GM12875 (cell line): Measurements from ENCODE around the gene RAP1A.

Experiments used
- H3K4me3 ChIP-seq: one replicate; pipeline ENCODE4 v1.5.1; 2011; ENCODE audit warnings: low read depth, low read length, control low read depth
- TF ChIP-seq, protein P1 (sequence below): IDR thresholded peaks from 2 replicates; pipeline ENCODE4 v1.5.1; 2011; ENCODE audit warnings: low read depth, mild to moderate bottlenecking, control low read depth, inconsistent platforms, low read length, moderate library complexity, borderline replicate concordance; ENCODE audit not compliant: insufficient read depth

Gene RAP1A

DNA sequence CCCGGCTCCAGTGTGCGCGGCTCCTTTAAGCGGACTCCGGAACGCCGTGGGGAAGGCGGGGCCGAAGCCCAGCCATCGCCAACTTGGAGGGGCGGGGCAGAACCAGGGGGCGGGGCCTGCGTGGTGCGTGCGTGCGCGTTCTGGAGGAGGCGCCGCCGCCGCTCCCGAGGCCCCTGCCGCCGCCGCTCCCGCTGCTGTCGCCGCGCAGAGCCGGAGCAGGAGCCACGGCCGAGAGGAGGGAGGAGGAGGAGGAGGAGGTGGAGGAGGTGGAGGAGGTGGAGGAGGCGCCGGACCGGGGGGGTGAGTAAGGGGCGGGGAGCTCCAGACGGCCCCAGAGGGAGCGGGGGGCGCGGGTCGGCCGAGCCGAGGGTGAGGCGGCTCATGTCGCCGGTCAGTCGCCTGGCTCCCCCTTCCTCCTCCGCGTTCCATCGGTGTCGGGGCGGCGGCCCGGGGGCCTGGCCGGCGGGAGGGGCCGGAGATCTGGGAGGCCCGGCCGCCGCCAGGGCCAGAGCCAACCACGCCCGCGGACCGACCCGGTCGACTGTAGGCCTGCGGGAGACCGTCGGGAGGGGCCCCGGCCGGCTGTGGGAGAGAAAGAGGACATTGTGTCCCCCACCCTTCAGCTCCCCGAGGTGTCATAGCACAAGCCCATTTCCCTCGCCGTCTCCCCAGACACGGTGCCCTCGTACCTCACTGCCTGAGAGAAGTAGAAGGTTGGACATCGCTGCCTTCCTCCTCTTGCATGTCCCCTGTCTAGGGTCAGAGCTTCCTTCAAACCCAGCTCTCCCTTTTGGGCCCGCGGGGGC is at the start of gene RAP1A:
Gene RAP1A (plus strand): TSS at position 155 of the 806 bp plus-strand sequence. CDS start 71,572 bp downstream, outside the sequence.
- TF ChIP-seq, protein P1, sequence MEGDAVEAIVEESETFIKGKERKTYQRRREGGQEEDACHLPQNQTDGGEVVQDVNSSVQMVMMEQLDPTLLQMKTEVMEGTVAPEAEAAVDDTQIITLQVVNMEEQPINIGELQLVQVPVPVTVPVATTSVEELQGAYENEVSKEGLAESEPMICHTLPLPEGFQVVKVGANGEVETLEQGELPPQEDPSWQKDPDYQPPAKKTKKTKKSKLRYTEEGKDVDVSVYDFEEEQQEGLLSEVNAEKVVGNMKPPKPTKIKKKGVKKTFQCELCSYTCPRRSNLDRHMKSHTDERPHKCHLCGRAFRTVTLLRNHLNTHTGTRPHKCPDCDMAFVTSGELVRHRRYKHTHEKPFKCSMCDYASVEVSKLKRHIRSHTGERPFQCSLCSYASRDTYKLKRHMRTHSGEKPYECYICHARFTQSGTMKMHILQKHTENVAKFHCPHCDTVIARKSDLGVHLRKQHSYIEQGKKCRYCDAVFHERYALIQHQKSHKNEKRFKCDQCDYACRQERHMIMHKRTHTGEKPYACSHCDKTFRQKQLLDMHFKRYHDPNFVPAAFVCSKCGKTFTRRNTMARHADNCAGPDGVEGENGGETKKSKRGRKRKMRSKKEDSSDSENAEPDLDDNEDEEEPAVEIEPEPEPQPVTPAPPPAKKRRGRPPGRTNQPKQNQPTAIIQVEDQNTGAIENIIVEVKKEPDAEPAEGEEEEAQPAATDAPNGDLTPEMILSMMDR, result no peak
- H3K4me3 ChIP-seq, result peak within 1 kb of the TSS; percentile 72

GRCh38 chr1:111569913-111570312 is 49.7 kb upstream of the RAP1A start:
- no peak overlapping the region for H3K4me3 ChIP-seq
- TF ChIP-seq, protein P1, result no peak

DNA sequence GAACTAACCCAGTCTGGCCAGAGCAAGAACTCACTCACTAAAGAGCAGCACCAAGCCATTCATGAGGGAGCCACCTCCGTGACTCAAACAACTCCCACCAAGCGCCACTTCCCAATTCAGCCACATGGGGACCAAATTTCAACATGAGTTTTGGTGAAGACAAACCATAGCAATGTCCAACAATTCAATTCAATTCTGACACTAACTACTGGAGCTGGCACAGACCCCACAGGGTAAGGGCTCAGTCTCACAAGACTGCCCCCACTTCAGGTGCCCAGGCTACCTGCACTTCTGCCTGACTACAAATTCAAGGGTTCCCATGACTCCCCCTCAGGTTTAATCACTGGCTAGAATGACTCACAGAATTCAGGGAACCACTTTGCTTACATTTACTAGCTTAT is 48.8 kb upstream of the RAP1A start:
- TF ChIP-seq, protein P1, result peak; percentile 62
- H3K4me3 ChIP-seq, result no peak overlapping the region

DNA sequence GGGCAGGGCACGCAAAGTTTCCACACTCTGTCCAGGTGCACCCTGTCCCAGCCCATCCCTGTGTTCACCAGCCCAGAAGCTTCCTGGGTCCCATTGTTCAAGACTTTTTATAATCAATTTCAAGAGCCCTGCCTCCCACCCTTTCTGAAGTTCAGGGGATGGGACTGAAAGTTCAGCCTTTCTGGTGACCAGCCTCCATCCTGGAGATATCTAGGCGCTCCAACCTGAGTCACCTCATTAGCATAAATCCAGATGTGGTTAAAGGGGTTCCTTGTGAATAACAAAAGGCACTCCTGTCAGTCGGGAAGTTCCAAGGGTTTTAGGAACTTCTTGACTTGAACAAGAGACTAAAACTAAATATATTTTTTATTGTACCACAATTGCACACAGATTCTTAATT is 48.4 kb upstream of the RAP1A start:
- no peak overlapping the region for H3K4me3 ChIP-seq
- TF ChIP-seq, protein P1, result no peak

DNA sequence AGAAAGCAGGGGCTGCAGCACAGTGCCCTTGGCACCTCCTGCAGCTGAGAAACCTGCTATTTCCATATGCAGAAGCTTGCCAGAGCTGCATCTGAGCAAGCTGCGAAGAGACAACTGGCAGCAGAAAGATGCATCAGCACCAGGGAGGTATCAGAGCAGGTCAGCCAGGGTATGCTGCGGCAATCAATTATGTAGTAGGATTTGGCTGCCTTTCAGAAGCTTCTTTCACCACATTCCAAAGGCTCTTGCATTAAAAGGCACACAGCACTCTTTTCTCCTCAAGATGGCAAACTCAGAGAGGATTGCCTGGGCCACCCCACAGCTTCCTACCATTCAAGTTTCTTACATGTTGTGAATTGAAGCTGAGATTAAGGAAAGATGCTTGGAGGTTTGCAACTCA is 47.6 kb upstream of the RAP1A start:
- H3K4me3 ChIP-seq, result no peak overlapping the region
- TF ChIP-seq, protein P1, result no peak

DNA sequence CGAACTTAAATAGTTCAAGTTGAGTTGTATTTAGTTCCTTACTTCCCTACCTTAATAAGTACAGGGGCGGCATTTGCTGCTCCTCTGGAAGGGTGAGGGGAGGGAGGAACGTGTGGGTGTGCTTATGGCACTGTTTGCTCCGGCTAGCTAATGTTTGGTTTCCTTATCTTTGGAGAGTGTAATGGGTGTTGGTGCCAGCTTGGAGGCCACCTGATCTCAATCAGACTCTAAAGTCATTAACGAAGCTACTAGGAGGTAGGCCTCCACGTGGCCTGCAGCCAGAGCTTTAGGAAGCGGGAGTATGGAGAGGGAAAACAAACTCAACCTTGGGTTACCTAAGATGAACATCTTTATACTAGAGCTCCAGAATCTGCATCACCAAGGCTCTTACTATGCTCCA is 43.0 kb upstream of the RAP1A start:
- TF ChIP-seq, protein P1, result no peak
- no peak overlapping the region for H3K4me3 ChIP-seq

DNA sequence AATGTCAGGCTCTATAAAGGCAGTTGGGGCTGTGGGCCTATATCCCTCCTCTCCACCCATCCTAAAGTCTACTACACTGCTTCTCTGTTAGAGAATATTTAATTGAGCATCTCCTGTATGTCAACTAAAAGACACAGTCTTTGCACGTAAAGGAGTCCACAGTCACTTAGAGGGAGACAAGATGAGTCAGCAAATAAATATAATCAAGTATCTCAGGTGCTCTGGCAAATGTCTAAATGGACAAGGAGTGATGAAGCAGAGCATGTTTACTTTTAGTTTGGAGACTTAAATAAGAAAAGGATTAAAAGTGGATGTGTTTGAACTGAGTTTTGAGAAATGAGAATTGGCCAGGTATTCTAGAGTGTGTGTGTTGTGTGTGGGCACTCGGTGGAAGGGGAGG is 41.8 kb upstream of the RAP1A start:
- TF ChIP-seq, protein P1, result no peak
- H3K4me3 ChIP-seq, result no peak overlapping the region
